IMR-90 (cell line): ENCODE results near the gene TNS3.

Experiments used
- FOS ChIP-seq: fragments of 150-350 bp; IDR thresholded peaks from 2 replicates; pipeline ENCODE4 v1.6.1; 2016; ENCODE audit warnings: low read depth, low read length
- MAZ ChIP-seq: IDR thresholded peaks from 2 replicates; pipeline ENCODE4 v1.6.1; 2012; ENCODE audit warnings: low read depth, mild to moderate bottlenecking, low read length, improper control_type of control experiment, moderate library complexity, borderline replicate concordance
- MXI1 ChIP-seq: IDR thresholded peaks from 2 replicates; pipeline ENCODE4 v1.6.1; 2012; ENCODE audit warnings: low read depth, mild to moderate bottlenecking, low read length, moderate library complexity, borderline replicate concordance
- POLR2A ChIP-seq: IDR thresholded peaks from 2 replicates; pipeline ENCODE4 v1.6.1; 2012; ENCODE audit warnings: mild to moderate bottlenecking, low read depth, low read length
- RAD21 ChIP-seq: IDR thresholded peaks from 2 replicates; pipeline ENCODE4 v1.6.1; 2012; ENCODE audit warnings: low read length, improper control_type of control experiment
- RFX5 ChIP-seq: IDR thresholded peaks from 2 replicates; pipeline ENCODE4 v1.8.0; 2012; ENCODE audit warnings: low read depth, mild to moderate bottlenecking, low read length, moderate library complexity
- SMC3 ChIP-seq: fragments of 150-350 bp; IDR thresholded peaks from 2 replicates; pipeline ENCODE4 v1.6.1; 2016; ENCODE audit warnings: low read depth, mild to moderate bottlenecking, antibody characterized with exemption, low read length, moderate library complexity
- TF ChIP-seq, protein P1 (sequence below): conservative IDR thresholded peaks from 2 replicates; pipeline ENCODE4 v1.5.1; 2012; ENCODE audit warnings: mild to moderate bottlenecking, low read depth, low read length, improper control_type of control experiment
- TF ChIP-seq, protein P2 (sequence below): fragments of 150-350 bp; IDR thresholded peaks from 2 replicates; pipeline ENCODE4 v1.6.1; 2017; ENCODE audit warnings: mild to moderate bottlenecking, antibody characterized with exemption, low read length, low read depth

DNA sequence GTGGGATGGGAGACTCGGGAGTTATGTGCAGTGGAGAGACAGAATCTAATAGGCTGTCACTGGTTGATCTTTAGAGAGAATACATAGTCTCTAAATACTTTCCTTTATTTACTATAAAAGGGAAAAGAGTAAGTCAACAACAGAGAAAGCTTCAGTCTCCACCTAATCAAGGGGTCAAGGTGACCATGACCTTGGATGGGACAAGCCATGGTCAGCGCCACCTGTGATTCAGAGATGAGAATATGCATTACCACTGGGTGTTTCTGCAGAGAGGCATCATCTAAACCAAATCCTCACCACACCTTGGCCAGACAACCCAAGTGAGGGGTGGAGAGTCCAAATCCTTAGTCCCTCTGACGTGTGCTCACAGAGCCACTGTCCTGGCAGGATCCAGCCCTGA is 39.9 kb downstream of the TNS3 start:
- no peak for TF ChIP-seq RFX5
- TF ChIP-seq FOS = no peak
- TF ChIP-seq, protein P1, sequence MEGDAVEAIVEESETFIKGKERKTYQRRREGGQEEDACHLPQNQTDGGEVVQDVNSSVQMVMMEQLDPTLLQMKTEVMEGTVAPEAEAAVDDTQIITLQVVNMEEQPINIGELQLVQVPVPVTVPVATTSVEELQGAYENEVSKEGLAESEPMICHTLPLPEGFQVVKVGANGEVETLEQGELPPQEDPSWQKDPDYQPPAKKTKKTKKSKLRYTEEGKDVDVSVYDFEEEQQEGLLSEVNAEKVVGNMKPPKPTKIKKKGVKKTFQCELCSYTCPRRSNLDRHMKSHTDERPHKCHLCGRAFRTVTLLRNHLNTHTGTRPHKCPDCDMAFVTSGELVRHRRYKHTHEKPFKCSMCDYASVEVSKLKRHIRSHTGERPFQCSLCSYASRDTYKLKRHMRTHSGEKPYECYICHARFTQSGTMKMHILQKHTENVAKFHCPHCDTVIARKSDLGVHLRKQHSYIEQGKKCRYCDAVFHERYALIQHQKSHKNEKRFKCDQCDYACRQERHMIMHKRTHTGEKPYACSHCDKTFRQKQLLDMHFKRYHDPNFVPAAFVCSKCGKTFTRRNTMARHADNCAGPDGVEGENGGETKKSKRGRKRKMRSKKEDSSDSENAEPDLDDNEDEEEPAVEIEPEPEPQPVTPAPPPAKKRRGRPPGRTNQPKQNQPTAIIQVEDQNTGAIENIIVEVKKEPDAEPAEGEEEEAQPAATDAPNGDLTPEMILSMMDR = no peak
- no peak for TF ChIP-seq POLR2A
- TF ChIP-seq SMC3 = no peak
- TF ChIP-seq, protein P2, sequence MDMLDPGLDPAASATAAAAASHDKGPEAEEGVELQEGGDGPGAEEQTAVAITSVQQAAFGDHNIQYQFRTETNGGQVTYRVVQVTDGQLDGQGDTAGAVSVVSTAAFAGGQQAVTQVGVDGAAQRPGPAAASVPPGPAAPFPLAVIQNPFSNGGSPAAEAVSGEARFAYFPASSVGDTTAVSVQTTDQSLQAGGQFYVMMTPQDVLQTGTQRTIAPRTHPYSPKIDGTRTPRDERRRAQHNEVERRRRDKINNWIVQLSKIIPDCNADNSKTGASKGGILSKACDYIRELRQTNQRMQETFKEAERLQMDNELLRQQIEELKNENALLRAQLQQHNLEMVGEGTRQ = no peak
- TF ChIP-seq MXI1 = no peak
- TF ChIP-seq MAZ = no peak
- TF ChIP-seq RAD21 = no peak
